OCI-LY3 (cell line): ENCODE measurements around the gene HLA-DQB1.

ENCODE experiments used
- EZH2phosphoT487 ChIP-seq: fragments of 200-600 bp; shearing (Covaris generic); IDR thresholded peaks from 2 replicates; pipeline ENCODE4 v1.6.1; 2018; ENCODE audit warnings: antibody characterized with exemption, mixed run types, low read depth
- TF ChIP-seq, protein P1 (sequence below): fragments of 200-600, 300-600 bp; sonication (generic); IDR thresholded peaks from 2 replicates; pipeline ENCODE4 v1.5.1; 2014; ENCODE audit warnings: antibody characterized with exemption, low read length, low read depth

GRCh38 chr6:32713241-32713640 is 46.8 kb upstream of the HLA-DQB1 start:
- TF ChIP-seq, protein P1, sequence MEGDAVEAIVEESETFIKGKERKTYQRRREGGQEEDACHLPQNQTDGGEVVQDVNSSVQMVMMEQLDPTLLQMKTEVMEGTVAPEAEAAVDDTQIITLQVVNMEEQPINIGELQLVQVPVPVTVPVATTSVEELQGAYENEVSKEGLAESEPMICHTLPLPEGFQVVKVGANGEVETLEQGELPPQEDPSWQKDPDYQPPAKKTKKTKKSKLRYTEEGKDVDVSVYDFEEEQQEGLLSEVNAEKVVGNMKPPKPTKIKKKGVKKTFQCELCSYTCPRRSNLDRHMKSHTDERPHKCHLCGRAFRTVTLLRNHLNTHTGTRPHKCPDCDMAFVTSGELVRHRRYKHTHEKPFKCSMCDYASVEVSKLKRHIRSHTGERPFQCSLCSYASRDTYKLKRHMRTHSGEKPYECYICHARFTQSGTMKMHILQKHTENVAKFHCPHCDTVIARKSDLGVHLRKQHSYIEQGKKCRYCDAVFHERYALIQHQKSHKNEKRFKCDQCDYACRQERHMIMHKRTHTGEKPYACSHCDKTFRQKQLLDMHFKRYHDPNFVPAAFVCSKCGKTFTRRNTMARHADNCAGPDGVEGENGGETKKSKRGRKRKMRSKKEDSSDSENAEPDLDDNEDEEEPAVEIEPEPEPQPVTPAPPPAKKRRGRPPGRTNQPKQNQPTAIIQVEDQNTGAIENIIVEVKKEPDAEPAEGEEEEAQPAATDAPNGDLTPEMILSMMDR = no peak
- no peak for TF ChIP-seq EZH2phosphoT487
